Measurements from ENCODE around the gene CAPN11.

Gene CAPN11

DNA sequence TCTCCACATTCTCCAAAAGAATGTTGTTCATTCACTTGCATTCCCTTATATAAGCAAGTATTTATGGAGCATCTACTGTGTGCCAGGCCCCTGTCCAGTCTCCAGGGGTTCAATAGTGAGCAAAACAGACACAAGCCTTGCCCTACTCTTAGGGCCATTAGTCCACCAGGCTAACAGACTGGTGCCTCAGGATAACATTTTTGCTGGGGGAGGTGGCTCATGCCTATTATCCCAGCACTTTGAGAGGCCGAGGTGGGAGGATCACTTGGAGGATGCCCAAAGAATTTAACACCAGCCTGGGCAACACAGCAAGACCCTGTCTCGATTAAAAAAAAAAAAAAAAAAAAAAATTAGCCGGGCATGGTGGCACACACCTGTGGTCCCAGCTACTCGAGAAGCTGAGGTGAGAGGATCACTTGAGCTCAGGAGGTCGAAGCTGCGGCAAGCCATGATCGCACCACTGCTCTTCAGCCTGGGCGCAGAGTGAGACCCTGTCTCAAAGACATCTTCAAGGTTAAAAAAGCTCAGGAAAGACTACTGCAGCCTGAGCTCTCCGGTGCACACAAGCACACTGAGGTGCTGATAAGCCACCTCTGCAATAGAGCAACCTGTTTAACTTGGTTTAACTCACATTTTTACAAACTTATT, 19.9 kb downstream of the CAPN11 start:
- Histone ChIP-seq H3K27ac (replicated peaks) (no peak overlapping the region), H3K4me3 (replicated peaks; ENCODE audit: insufficient read depth, low read length) (no peak overlapping the region), H3K27me3 (ENCODE audit: insufficient read depth, poor library complexity, severe bottlenecking) (no peaks in the 10 kb centered on the region)
- DNase-seq (ENCODE audit: low read depth in 1 of 2, low spot score in 1 of 2): no peak
- TF ChIP-seq CTCF (IDR thresholded peaks at IDR 0.05; ENCODE audit: insufficient read depth, low read length) (no peak), GABPA (IDR thresholded peaks at IDR 0.05; ENCODE audit: low read depth) (no peak), POLR2AphosphoS5 (IDR thresholded peaks at IDR 0.05; ENCODE audit: low read depth) (no peak), REST (IDR thresholded peaks at IDR 0.05; ENCODE audit: insufficient replicate concordance, low read depth) (no peak), SPI1 (IDR thresholded peaks at IDR 0.05; ENCODE audit: borderline replicate concordance, low read depth) (no peak)

DNA sequence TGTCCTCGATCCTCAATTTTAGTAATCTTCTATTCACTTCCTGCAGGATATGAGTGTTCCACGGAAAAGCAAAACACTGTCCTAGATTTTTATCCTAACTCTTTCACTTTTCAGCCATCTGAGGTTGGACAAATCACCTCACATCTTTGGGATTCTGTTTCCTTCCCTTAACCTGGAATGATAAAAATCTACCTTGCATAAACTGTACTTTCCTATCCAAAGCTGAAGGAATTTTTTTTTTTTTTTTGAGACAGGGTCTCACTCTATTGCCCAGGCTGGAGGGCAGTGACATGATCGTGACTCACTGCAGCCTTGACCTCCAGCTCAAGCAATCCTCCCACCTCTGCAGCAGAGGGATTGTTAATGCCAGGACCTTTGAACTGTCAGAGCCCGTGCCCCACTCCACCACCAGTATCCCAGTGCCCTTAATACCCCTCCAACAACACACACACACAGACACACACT, 20.5 kb downstream of the CAPN11 start:
- DNase-seq (ENCODE audit: low read depth in 1 of 2, low spot score in 1 of 2): no peak
- Histone ChIP-seq H3K4me3 (replicated peaks; ENCODE audit: insufficient read depth, low read length) (no peak overlapping the region), H3K27ac (replicated peaks) (no peak overlapping the region), H3K27me3 (ENCODE audit: insufficient read depth, poor library complexity, severe bottlenecking) (no peaks in the 10 kb centered on the region)
- TF ChIP-seq CTCF (IDR thresholded peaks at IDR 0.05; ENCODE audit: insufficient read depth, low read length): no peak

DNA sequence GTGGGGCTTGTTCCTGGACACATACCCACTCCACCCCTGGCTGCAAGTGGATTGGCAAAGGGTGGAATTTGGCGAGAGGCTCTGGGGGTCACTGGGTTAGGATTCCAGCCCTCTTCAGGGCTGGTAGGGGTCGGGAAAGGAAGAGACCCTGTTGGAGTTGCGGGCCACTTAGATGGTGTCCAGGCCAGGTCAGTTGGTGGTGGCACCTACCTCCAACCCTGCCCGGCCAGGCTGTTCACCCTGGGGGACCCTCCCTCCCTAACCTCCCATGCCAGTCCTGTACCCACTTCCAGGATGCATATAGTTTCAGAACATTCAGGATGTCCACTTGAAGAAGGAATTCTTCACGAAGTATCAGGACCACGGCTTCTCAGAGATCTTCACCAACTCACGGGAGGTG, 21.0 kb downstream of the CAPN11 start:
- Histone ChIP-seq H3K4me3 (replicated peaks; ENCODE audit: insufficient read depth, low read length) (no peak overlapping the region), H3K27me3 (ENCODE audit: insufficient read depth, poor library complexity, severe bottlenecking) (no peaks in the 10 kb centered on the region), H3K27ac (replicated peaks) (no peak overlapping the region)
- no peak for DNase-seq (ENCODE audit: low read depth in 1 of 2, low spot score in 1 of 2)
- TF ChIP-seq CTCF (IDR thresholded peaks at IDR 0.05; ENCODE audit: insufficient read depth, low read length) (no peak), SPI1 (IDR thresholded peaks at IDR 0.05; ENCODE audit: borderline replicate concordance, low read depth) (no peak), POLR2AphosphoS5 (IDR thresholded peaks at IDR 0.05; ENCODE audit: low read depth) (no peak), REST (IDR thresholded peaks at IDR 0.05; ENCODE audit: insufficient replicate concordance, low read depth) (no peak), GABPA (IDR thresholded peaks at IDR 0.05; ENCODE audit: low read depth) (no peak)

DNA sequence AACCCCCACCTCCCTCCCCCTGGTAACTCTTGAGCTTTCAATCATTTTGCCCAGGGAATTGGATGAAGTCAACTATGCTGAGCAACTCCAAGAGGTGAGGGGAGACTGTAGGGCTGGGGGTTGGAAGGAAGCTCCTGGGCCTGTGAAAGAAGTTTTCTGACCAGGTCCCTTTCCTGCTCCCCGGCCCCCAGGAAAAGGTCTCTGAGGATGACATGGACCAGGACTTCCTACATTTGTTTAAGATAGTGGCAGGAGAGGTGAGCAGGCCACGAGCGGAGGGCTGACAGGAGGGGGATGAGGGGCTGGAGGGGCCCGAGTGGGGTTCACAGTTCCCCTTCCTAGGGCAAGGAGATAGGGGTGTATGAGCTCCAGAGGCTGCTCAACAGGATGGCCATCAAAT, 21.8 kb downstream of the CAPN11 start:
- Histone ChIP-seq H3K27me3 (ENCODE audit: insufficient read depth, poor library complexity, severe bottlenecking) (no peaks in the 10 kb centered on the region), H3K4me3 (replicated peaks; ENCODE audit: insufficient read depth, low read length) (no peak overlapping the region), H3K27ac (replicated peaks) (no peak overlapping the region)
- TF ChIP-seq CTCF (IDR thresholded peaks at IDR 0.05; ENCODE audit: insufficient read depth, low read length) (no peak), POLR2AphosphoS5 (IDR thresholded peaks at IDR 0.05; ENCODE audit: low read depth) (no peak), SPI1 (IDR thresholded peaks at IDR 0.05; ENCODE audit: borderline replicate concordance, low read depth) (no peak), REST (IDR thresholded peaks at IDR 0.05; ENCODE audit: insufficient replicate concordance, low read depth) (no peak), GABPA (IDR thresholded peaks at IDR 0.05; ENCODE audit: low read depth) (no peak)
- no peak for DNase-seq (ENCODE audit: low read depth in 1 of 2, low spot score in 1 of 2)

Data from HL-60 (cell line).